Kidney (tissue), 14 donors: ENCODE measurements around the gene ACAA1. TPM values are rescaled to one million over a fixed set of nuclear protein-coding genes. Genes with fewer than 3 reads are reported as not detected.
A peak's percentile ranks its signal among the peaks of the same experiment; 100 is the strongest.
"Not testable (repeated sequence)": the region's sequence is repeated elsewhere in the genome, so short reads cannot be mapped to it uniquely, and the experiment has no call there.

Experiments
- DNase-seq, 5 donors: peaks; one replicate each; pipeline ENCODE4 v3.0.0-alpha.2; 2013 to 2020
- FAIRE-seq: peaks from 2 replicates; lab custom pipeline; 2012; peaks lifted over from hg19 to GRCh38; lab: Jason Lieb, UNC
- H3K27ac ChIP-seq, 2 donors: one replicate each; pipeline ENCODE4 v1.7.0; 2013; ENCODE audit warnings: low read depth in 2 of 2, low read length in 2 of 2, inconsistent platforms in 1 of 2
- H3K27me3 ChIP-seq: one replicate; pipeline ENCODE4 v1.7.1; 2013; ENCODE audit warnings: low read length, inconsistent platforms; ENCODE audit not compliant: control insufficient read depth, insufficient read depth
- H3K36me3 ChIP-seq, 3 donors: one replicate each; pipeline versions ENCODE4 v1.7.0 to v1.7.1; 2013; ENCODE audit warnings: low read length in 3 of 3, control low read depth in 1 of 3, inconsistent platforms in 1 of 3; ENCODE audit not compliant: insufficient read depth in 3 of 3, control insufficient read depth in 2 of 3
- H3K4me1 ChIP-seq, 3 donors: one replicate each; pipeline versions ENCODE4 v1.7.0 to v1.7.1; 2013; ENCODE audit warnings: low read length in 3 of 3, inconsistent platforms in 1 of 3, low read depth in 1 of 3; ENCODE audit not compliant: control insufficient read depth in 2 of 3, insufficient read depth in 2 of 3
- H3K4me3 ChIP-seq, 3 donors: one replicate each; pipeline versions ENCODE4 v1.7.0 to v1.8.1; 2013; ENCODE audit warnings: low read length in 3 of 3, control low read depth in 1 of 3, inconsistent platforms in 1 of 3
- H3K9ac ChIP-seq, 3 donors: one replicate each; pipeline versions ENCODE4 v1.7.0 to v1.7.1; 2013; ENCODE audit warnings: low read length in 3 of 3, control low read depth in 1 of 3, inconsistent platforms in 1 of 3
- H3K9me3 ChIP-seq, 3 donors: one replicate each; pipeline versions ENCODE4 v1.7.0 to v1.7.1; 2013; ENCODE audit warnings: low read length in 3 of 3, control low read depth in 1 of 3, inconsistent platforms in 1 of 3; ENCODE audit not compliant: control insufficient read depth in 2 of 3, insufficient read depth in 1 of 3
- intact Hi-C: fragments of 100-400 bp; cut with DNase I; formaldehyde crosslinking; loops from one replicate; pipeline ENCODE4 v1.11.1; 2022
- polyA plus RNA-seq: library from polyadenylated mRNA; stranded (reverse); fragments of 350-450 nt; fragmentation: Illumina TruSeq; extraction: RNeasy Lipid Tissue Mini Kit (QIAGEN cat#74804); gene quantifications from one replicate; pipeline ENCODE4 v1.2.3, GENCODE V29; 2014; ENCODE audit warnings: low read depth, low replicate concordance; ENCODE audit not compliant: insufficient read depth
- total RNA-seq: library from RNA; stranded (reverse); fragmentation: NEBNext Ultra II Directional; extraction: Animal tissue kit (Norgen Biotek cat#: 25700); gene quantifications from one replicate; pipeline ENCODE4 v1.2.1, GENCODE V29; 2021
- TF ChIP-seq, protein P1 (sequence below): IDR thresholded peaks from 3 replicates; pipeline ENCODE4 v1.5.1; 2012; ENCODE audit warnings: mild to moderate bottlenecking, moderate library complexity, borderline replicate concordance; ENCODE audit not compliant: insufficient read depth; ENCODE audit errors: extremely low read depth
- donor health status: control.
- donor health status: control.
- donor health status: control.
- donor health status: control.
- donor health status: control.
- donor health status: DM: yes; HTN: yes; CAD: no.
- donor health status: Normal renal cell carcinoma (clear cell type).

ACAA1 gene
- total and polyA plus RNA-seq, 2 donors from 2014 or later: 90.0 to 566 TPM

DNA sequence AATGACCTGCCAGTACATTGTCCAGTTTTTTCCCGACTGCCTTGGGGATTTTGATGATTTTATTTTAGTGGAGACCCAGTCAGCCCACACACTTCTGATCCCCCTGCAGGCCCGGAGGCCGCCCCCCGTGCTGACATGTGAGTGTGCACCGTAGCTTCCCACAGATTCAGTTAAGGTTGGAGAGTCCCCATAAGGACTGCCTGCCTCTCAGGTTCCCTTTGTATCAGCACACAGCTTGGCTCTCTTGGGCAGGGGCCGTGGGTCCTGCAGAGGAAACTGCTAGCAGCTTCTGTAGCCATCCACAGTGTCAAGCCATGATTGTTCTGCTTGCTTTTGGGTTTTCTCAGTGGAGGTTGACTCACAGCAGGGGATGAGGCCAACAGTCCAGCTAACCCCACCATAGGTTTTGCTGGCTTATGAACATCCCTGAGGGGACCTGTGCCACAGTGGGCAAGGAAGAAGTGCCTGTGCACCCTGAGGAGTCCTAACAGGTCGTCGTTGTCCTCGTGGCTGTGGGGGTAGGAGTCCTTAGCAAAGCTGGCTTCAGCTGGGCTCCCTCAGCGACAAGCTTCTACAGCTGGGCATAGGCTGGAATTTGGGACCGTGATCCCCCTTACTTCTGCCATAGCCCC lies 51.5 kb downstream of the ACAA1 start:
- Histone ChIP-seq H3K9me3 (peaks cover 0 to 4% (median 3%) of the 10 kb centered on the region in 3 donors), H3K36me3 (no peaks in the 10 kb centered on the region), H3K4me3 (no peak overlapping the region), H3K27me3 (no peaks in the 10 kb centered on the region), H3K4me1 (no peaks in the 10 kb centered on the region), H3K9ac (no peak overlapping the region), H3K27ac (no peak overlapping the region)
- FAIRE-seq: no peak
- intact Hi-C loops: no loop called here
- DNase-seq: no peak
- TF ChIP-seq, protein P1, sequence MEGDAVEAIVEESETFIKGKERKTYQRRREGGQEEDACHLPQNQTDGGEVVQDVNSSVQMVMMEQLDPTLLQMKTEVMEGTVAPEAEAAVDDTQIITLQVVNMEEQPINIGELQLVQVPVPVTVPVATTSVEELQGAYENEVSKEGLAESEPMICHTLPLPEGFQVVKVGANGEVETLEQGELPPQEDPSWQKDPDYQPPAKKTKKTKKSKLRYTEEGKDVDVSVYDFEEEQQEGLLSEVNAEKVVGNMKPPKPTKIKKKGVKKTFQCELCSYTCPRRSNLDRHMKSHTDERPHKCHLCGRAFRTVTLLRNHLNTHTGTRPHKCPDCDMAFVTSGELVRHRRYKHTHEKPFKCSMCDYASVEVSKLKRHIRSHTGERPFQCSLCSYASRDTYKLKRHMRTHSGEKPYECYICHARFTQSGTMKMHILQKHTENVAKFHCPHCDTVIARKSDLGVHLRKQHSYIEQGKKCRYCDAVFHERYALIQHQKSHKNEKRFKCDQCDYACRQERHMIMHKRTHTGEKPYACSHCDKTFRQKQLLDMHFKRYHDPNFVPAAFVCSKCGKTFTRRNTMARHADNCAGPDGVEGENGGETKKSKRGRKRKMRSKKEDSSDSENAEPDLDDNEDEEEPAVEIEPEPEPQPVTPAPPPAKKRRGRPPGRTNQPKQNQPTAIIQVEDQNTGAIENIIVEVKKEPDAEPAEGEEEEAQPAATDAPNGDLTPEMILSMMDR: no peak

DNA sequence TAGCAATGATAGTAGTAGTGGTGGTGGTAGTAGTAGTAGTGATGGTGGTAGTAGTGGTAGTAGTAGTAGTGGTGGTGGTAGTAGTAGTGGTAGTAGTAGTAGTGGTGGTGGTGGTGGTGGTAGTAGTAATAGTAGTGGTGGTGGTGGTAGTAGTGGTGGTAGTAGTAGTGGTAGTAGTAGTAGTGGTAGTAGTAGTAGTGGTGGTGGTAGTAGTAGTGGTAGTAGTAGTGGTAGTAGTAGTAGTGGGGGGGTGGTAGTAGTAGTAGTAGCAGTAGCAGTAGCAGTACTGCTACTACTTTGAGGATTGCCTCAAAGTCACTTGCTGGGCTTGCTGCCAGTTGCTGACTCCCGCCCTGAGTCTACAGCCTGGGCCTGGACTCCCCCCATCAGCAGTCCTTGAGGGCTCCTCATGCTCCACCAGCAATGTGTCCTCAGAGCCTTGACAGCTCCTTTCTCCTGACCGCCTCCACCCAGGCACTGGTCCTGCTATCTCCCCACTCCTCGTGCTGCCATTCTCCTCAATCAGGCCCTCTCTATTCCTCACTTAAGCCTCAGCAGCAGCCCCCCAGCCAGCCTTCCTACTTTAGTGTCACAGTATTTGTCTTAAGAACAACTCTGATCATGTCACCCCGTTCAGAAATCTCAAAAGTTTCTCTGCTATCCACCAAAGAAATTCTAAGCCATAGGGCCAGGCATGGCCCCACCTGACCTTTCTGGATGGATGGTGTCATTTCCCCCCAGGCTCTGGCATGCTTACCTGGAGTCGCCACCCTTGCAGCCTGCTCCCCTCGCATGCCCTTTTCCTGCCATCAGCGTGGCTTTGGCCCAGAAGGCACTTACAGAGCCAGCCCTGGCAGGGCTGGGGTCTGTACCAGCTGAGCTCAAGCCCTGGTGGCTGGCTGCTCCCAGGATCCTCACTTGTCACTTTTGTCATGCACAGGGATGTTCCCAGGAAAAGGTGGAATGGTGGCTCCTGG lies 52.3 kb downstream of the ACAA1 start:
- H3K9me3 ChIP-seq: peaks cover 0 to 4% (median 3%) of the 10 kb centered on the region in 3 donors
- TF ChIP-seq, protein P1: no peak
- no peak for FAIRE-seq
- DNase-seq: peak in 4 of 5 donors; percentile 45 to 65 (median 50)
- no peaks in the 10 kb centered on the region for H3K36me3 ChIP-seq
- intact Hi-C loops: no loop called here
- H3K27me3 ChIP-seq: no peaks in the 10 kb centered on the region
- no peaks in the 10 kb centered on the region for H3K4me1 ChIP-seq
- peak overlapping the region in 1 of 3 donors; percentile 44 for H3K4me3 ChIP-seq
- no peak overlapping the region for H3K9ac ChIP-seq
- no peak overlapping the region for H3K27ac ChIP-seq

DNA sequence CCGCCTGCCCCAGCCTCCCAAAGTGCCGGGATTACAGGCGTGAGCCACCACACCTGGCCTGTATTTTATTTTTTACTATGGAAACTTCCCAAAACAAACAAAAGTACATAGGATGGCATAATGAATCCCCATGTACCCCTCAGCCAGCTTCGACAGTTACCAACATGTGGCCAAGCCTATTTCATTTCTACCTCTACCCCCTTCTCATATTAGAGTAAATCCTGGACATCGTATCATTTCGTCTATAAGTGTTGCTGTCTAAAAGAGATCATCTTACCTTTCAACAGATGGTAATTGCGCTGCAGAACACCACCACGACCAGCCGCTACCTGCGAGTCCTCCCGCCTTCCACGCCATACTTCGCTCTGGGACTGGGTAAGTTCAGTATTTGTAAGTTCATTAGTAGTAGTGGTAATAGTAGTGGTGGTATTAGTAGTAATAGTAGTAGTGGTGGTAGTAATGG lies 53.0 kb downstream of the ACAA1 start:
- peak in 1 of 5 donors; percentile 17 for DNase-seq
- FAIRE-seq: no peak
- Histone ChIP-seq H3K36me3 (no peaks in the 10 kb centered on the region), H3K9me3 (peaks cover 0 to 4% (median 3%) of the 10 kb centered on the region in 3 donors), H3K4me3 (no peak overlapping the region), H3K27me3 (no peaks in the 10 kb centered on the region), H3K27ac (no peak overlapping the region), H3K4me1 (no peaks in the 10 kb centered on the region), H3K9ac (no peak overlapping the region)
- TF ChIP-seq, protein P1: no peak
- intact Hi-C loops: no loop called here

DNA sequence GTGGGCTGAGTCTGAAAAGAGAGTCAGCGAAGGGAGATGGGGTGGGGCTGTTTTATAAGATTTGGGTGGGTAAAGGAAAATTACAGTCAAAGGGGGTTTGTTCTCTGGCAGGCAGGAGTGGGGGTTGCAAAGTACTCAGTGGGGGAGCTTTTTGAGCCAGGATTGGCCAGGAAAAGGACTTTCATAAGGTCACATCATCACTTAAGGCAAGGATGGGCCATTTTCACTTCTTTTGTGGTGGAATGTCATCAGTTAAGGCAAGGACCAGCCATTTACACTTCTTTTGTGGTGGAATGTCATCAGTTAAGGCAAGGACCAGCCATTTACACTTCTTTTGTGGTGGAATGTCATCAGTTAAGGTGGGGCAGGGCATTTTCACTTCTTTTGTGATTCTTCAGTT lies 53.7 kb downstream of the ACAA1 start:
- H3K36me3 ChIP-seq, H3K9me3 ChIP-seq, intact Hi-C loops, H3K27ac ChIP-seq, H3K27me3 ChIP-seq, DNase-seq, H3K9ac ChIP-seq, FAIRE-seq, H3K4me3 ChIP-seq, H3K4me1 ChIP-seq: not testable (repeated sequence)

DNA sequence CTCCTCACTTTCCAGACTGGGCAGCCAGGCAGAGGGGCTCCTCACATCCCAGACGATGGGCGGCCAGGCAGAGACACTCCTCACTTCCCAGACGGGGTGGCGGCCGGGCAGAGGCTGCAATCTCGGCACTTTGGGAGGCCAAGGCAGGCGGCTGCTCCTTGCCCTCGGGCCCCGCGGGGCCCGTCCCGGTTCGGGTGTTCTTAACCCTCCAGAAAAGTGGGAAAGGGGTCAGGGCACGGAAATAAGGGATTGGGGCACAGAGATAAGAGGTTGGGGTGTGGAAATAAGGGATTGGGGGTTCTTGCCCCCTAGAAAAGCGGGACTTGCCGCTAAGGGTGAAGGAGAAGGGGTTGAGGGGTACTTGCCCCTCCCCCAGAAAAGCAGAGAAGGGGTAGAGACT lies 54.6 kb downstream of the ACAA1 start:
- H3K9ac ChIP-seq, H3K27ac ChIP-seq, H3K36me3 ChIP-seq, DNase-seq, H3K9me3 ChIP-seq, H3K4me3 ChIP-seq, H3K27me3 ChIP-seq, FAIRE-seq, H3K4me1 ChIP-seq, intact Hi-C loops: not testable (repeated sequence)

DNA sequence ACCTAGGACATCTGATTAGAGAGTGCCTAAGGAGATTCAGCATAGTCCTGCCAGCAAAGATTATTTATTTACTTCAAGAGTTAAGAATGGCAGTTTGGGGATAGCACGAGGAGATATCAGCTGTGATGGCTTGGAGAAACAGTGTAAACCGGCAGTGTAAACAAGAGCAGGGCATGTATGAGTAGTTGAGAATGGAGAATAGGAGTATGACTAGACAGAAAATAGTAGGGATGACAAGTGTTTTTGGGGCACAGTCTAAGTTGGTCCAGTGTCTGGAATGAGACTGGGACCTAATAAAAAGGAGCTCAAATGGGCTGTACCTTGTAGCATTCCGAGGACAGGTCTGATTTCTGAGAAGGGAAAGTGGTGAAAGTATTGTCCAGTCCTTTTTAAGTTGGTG lies 59.9 kb downstream of the ACAA1 start:
- H3K9ac ChIP-seq, intact Hi-C loops, H3K27me3 ChIP-seq, H3K36me3 ChIP-seq, H3K9me3 ChIP-seq, H3K27ac ChIP-seq, DNase-seq, FAIRE-seq, H3K4me3 ChIP-seq, H3K4me1 ChIP-seq: not testable (repeated sequence)
